Measurements from ENCODE around the gene THSD7B.

Gene THSD7B

DNA sequence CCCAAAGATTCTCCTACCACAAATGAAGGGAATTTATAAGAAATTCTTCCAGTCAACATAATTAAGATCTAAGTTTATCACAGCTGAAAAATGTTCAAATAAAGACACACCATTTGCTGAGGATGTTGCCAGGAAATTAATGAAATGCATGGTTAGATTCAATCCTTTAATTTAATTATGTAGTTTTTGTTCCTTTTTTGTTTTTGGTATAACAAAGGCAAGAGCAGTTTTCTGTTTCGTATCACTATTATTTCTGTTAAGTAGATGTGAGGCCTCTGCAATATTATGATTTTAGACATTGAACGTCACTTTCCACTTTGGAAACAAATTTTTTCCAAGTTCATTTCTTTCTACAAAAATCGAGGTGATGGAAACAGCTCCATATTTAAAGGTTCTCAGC is 440.0 kb downstream of the THSD7B start:
- TF ChIP-seq GATA1 (IDR thresholded peaks at IDR 0.05; ENCODE audit: low read depth, low read length) (no peak), POLR2A (IDR thresholded peaks at IDR 0.05; ENCODE audit: low read length) (no peak)
- no peak for DNase-seq

DNA sequence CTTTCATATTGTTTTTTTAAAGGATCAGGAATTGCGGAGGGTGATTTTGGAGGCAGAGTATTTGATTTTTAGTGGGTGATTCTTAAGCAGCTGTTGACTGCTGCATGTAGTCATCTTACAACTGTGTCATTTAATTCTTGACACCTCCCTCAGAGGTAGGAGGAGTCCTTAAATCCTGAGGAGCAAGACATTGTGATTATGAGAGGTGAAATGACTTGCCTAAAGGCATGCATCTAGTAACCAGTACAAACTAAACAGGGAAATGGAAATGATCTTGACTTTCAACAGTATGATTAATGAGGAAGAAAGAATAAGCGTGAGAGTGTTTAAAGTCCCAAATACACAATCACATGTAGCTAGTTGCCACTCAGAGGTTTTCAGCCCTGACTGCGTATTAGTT is 440.7 kb downstream of the THSD7B start:
- no peak for DNase-seq
- TF ChIP-seq GATA1 (IDR thresholded peaks at IDR 0.05; ENCODE audit: low read depth, low read length) (no peak), POLR2A (IDR thresholded peaks at IDR 0.05; ENCODE audit: low read length) (no peak)

DNA sequence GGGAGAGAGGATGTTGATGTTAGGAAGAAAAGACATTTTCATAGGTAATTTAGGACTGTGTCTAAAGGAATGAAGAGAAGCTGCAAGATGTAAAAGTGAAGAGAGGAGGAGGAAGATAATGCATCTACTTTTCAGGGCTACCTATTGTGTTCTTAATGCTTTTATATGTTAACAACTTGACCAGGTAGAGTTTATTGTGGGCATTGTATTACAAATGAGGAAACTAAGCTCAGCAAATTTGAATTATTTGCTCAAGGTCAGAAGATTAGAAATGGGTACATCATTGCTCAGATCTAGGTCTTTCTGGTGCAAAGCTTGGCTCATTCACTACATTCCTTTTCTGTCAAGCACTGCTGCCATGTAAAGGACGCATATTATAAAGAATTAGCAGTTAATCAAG is 441.7 kb downstream of the THSD7B start:
- no peak for DNase-seq
- TF ChIP-seq GATA1 (IDR thresholded peaks at IDR 0.05; ENCODE audit: low read depth, low read length) (no peak), POLR2A (IDR thresholded peaks at IDR 0.05; ENCODE audit: low read length) (no peak)

- DNase-seq = no peak
- TF ChIP-seq GATA1 (IDR thresholded peaks at IDR 0.05; ENCODE audit: low read depth, low read length) = no peak
Measured at GRCh38 chr2:137208431-137208891, 443.1 kb downstream of the THSD7B start.

DNA sequence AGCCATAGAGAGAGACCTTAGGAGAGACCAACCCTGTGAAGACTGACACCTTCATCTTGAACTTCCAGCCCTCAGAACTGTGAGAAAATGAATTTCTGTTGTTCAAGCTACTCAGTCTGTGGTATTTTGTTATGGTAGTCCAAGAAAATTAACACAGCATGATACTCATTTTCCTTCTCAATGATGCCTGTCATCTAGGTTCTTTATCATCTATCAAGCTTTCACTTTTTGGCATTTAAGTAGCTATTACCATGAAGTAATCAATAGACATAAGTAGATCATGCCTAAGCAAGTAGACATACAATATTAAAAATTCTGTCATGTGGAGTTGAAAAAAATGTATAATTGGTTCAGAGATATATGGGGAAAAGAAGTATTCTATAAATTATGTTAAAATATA is 444.7 kb downstream of the THSD7B start:
- no peak for DNase-seq
- no peak for TF ChIP-seq GATA1 (IDR thresholded peaks at IDR 0.05; ENCODE audit: low read depth, low read length)
- TF ChIP-seq POLR2A (IDR thresholded peaks at IDR 0.05; ENCODE audit: low read length) = no peak

GRCh38 chr2:137211761-137212160 is 446.4 kb downstream of the THSD7B start:
- no peak for DNase-seq
- no peak for TF ChIP-seq POLR2A (IDR thresholded peaks at IDR 0.05; ENCODE audit: low read length)
- TF ChIP-seq GATA1 (IDR thresholded peaks at IDR 0.05; ENCODE audit: low read depth, low read length) = no peak

GRCh38 chr2:137220438-137220993 is 455.2 kb downstream of the THSD7B start:
- DNase-seq = no peak
- TF ChIP-seq GATA1 (IDR thresholded peaks at IDR 0.05; ENCODE audit: low read depth, low read length) (no peak), POLR2A (IDR thresholded peaks at IDR 0.05; ENCODE audit: low read length) (no peak)

GRCh38 chr2:137221797-137222492 is 456.6 kb downstream of the THSD7B start:
- DNase-seq = no peak
- TF ChIP-seq POLR2A (IDR thresholded peaks at IDR 0.05; ENCODE audit: low read length) = no peak
- TF ChIP-seq GATA1 (IDR thresholded peaks at IDR 0.05; ENCODE audit: low read depth, low read length) = no peak

DNA sequence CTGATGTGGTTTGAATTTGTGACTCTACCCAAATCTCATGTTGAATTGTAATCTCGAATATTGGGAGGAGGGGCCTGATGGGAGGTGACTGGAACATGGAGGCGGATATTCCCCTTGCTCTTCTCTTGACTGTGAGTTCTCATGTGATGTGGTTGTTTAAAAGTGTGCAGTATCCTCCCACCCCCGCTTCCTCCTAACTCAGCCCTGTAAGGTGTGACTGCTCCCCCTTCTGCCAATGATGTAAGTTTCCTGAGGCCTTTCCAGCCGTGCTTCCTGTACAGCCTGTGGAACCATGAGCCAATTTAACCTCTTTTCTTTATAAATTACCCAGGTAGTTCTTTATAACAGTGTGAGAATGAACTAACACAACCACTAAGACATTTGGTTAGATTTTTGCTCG is 458.4 kb downstream of the THSD7B start:
- DNase-seq = no peak
- TF ChIP-seq POLR2A (IDR thresholded peaks at IDR 0.05; ENCODE audit: low read length) = no peak
- TF ChIP-seq GATA1 (IDR thresholded peaks at IDR 0.05; ENCODE audit: low read depth, low read length) = no peak

GRCh38 chr2:137228566-137228965 is 463.2 kb downstream of the THSD7B start:
- TF ChIP-seq GATA1 (IDR thresholded peaks at IDR 0.05; ENCODE audit: low read depth, low read length) = no peak
- no peak for TF ChIP-seq POLR2A (IDR thresholded peaks at IDR 0.05; ENCODE audit: low read length)
- no peak for DNase-seq

GRCh38 chr2:137229834-137230233 is 464.5 kb downstream of the THSD7B start:
- TF ChIP-seq POLR2A (IDR thresholded peaks at IDR 0.05; ENCODE audit: low read length) (no peak), GATA1 (IDR thresholded peaks at IDR 0.05; ENCODE audit: low read depth, low read length) (no peak)
- DNase-seq = no peak

DNA sequence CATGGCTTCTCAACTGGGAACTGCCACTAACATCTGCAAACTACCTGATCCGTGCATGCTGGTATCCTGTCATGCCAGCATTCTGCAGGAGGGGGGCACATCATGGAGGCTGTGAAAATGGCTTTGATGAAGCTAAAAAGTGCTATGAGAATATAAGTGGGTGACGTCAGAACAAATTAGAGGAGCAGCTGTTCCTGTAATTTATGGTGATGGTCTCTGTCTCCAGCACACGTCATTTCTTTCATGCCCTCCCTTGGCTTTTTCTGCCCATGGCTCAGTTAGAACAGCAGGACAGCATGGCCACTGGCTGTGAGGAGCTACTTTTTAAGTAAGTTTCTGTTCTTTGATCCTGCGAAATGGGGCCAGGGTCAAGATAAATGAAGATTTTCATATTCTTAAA is 466.3 kb downstream of the THSD7B start:
- DNase-seq = no peak
- TF ChIP-seq POLR2A (IDR thresholded peaks at IDR 0.05; ENCODE audit: low read length) (no peak), GATA1 (IDR thresholded peaks at IDR 0.05; ENCODE audit: low read depth, low read length) (no peak)

DNA sequence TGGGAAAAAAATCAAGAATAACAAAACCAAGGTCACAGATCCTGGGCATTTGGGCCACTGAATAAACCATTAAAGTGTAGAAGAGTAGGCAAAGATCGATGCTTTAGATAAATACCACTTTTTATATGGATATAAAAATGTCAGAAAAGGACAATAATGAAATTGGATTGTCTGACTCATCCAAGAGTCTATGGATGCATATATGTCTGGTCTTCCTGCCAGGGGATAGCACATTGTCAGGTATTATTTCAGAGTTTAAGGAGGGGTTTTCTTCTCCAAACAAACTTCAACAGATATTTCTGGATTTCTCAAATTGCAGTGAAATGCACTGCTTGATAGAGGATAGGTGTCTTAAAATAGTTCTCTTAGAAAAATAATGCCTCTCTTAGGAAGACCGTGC is 466.7 kb downstream of the THSD7B start:
- TF ChIP-seq GATA1 (IDR thresholded peaks at IDR 0.05; ENCODE audit: low read depth, low read length) (no peak), POLR2A (IDR thresholded peaks at IDR 0.05; ENCODE audit: low read length) (no peak)
- DNase-seq = no peak

DNA sequence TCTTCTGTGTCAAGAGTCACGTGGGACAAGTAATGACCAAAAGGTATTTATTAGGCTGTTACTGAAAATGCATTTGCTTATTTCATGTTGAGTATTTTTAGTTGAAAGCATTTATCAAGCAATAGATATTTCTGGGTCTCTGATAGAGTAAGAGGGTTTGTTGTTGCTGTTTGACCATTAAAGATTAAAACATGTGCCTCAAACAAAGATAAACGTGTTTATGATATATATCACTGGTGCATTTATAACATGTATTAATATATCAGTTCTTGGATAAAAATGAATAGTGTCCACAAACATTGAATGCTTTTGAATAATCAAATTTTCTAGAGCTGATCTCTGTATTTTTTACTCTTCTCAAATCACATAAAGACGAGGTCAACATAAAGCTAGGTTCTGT is 467.7 kb downstream of the THSD7B start:
- DNase-seq = no peak
- TF ChIP-seq GATA1 (IDR thresholded peaks at IDR 0.05; ENCODE audit: low read depth, low read length) (no peak), POLR2A (IDR thresholded peaks at IDR 0.05; ENCODE audit: low read length) (no peak)

DNA sequence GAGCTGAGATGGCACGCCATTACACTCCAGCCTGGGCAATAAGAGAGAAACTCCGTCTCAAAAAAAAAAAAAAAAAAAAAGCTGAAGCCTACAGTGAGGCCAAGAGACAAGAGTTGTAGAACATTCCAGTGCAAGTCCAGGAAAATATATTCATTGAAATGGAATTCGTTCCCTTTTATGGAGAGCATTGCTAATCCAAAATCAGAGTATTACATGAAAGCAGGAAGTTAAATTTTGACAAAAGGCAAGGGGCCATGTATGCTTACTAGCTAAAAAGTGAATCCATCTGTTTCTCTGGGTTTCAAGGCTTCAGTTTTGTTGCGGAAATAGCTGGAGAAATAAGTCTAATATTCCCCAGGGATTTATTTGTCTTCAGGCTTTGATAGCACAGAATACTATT is 471.7 kb downstream of the THSD7B start:
- no peak for TF ChIP-seq POLR2A (IDR thresholded peaks at IDR 0.05; ENCODE audit: low read length)
- no peak for TF ChIP-seq GATA1 (IDR thresholded peaks at IDR 0.05; ENCODE audit: low read depth, low read length)
- DNase-seq = no peak

Measured in erythroblast (primary cell).